Epithelial cell of esophagus (primary cell): ENCODE measurements around the gene CCDC174.
A peak's percentile ranks its signal among the peaks of the same experiment; 100 is the strongest.

ENCODE experiments used
- DNase-seq: peaks from one replicate; pipeline ENCODE4 v3.0.0; 2010; ENCODE audit warnings: low read depth
- H3K4me3 ChIP-seq: 2 replicates; pipeline ENCODE4 v1.5.1; 2011; ENCODE audit warnings: mild to moderate bottlenecking, low read length, control low read depth
- TF ChIP-seq, protein P1 (sequence below): IDR thresholded peaks from 2 replicates; pipeline ENCODE4 v1.5.1; 2011; ENCODE audit warnings: low read depth, mild to moderate bottlenecking, low read length, control low read depth, inconsistent platforms; ENCODE audit not compliant: insufficient read depth; ENCODE audit errors: missing control alignments

Gene CCDC174

GRCh38 chr3:14625443-14625842, 26.1 kb upstream of the CCDC174 start:
- no peak overlapping the region for H3K4me3 ChIP-seq
- DNase-seq = no peak
- TF ChIP-seq, protein P1, sequence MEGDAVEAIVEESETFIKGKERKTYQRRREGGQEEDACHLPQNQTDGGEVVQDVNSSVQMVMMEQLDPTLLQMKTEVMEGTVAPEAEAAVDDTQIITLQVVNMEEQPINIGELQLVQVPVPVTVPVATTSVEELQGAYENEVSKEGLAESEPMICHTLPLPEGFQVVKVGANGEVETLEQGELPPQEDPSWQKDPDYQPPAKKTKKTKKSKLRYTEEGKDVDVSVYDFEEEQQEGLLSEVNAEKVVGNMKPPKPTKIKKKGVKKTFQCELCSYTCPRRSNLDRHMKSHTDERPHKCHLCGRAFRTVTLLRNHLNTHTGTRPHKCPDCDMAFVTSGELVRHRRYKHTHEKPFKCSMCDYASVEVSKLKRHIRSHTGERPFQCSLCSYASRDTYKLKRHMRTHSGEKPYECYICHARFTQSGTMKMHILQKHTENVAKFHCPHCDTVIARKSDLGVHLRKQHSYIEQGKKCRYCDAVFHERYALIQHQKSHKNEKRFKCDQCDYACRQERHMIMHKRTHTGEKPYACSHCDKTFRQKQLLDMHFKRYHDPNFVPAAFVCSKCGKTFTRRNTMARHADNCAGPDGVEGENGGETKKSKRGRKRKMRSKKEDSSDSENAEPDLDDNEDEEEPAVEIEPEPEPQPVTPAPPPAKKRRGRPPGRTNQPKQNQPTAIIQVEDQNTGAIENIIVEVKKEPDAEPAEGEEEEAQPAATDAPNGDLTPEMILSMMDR = no peak

DNA sequence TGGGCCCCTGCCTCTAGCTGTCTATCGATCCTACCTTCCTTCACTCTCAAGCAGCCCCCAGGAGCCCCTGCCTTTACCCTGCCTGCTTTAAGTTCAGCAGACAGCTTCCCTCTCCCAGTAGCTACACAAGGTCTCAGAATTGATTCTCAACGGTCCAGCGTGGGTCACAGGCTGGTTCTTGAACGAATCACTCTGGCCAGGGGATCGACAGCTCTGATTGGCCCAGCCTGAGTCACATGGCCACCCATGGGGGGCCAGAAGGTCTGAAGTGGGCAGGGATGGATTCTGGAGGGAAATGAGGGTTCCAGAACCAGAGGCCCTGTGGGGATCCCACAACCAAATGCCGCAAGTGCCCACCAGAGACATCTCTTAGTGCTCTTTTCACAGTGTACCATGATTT, 23.7 kb upstream of the CCDC174 start:
- DNase-seq = no peak
- TF ChIP-seq, protein P1 = no peak
- no peak overlapping the region for H3K4me3 ChIP-seq

DNA sequence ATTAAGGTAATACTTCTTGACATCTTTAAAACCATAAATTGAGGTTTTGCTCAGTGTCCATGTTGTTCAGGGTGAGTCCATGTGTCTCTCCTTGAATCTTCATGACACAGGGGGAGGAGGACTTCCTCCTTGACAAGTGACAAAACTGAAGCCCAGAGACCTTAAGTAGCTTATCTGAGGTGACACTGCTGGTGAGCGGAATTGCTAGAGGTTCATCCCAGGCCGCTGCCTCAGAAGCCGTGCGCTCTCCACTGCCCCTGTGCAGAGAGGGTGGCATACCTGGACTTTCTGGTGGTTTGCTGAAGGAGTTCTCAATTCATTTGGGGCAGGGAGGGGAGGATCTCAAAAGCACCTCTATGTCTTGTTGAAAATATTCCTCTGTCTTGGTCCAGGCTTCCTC, 23.2 kb upstream of the CCDC174 start:
- no peak overlapping the region for H3K4me3 ChIP-seq
- TF ChIP-seq, protein P1 = no peak

DNA sequence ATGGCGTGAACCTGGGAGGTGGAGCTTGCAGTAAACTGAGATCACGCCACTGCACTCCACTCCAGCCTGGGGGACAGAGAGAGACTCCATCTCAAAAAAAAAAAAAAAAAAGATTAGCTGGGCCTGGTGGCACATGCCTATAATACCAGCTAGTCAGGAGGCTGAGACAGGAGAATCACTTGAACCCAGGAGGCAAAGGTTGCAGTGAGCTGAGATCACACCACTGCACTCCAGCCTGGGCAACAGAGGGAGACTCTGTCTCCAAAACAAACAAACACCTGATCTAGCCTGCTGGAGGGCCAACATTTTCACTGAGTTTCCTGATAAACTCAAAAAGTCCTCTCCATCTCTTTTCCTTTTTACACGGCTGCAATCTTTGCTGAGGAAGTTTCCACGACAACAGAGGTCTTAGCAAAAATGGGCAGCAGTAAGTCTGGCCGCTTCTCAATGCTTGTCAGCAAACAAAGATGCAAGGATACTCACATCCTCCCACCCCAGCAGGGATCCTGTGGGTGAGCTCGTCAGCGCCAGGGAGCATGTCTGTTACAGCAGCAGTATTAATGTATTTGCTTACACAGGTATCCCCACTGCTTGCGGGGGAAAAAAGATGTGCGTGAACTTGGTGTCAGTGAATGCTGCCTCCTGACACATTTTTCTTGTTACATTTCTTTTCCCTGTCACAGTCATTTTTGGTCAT, 21.0 kb upstream of the CCDC174 start:
- H3K4me3 ChIP-seq = no peak overlapping the region
- TF ChIP-seq, protein P1 = no peak
- DNase-seq = no peak

More for the DNA sequence above, 23.2 kb upstream of the CCDC174 start:
- no peak for DNase-seq

DNA sequence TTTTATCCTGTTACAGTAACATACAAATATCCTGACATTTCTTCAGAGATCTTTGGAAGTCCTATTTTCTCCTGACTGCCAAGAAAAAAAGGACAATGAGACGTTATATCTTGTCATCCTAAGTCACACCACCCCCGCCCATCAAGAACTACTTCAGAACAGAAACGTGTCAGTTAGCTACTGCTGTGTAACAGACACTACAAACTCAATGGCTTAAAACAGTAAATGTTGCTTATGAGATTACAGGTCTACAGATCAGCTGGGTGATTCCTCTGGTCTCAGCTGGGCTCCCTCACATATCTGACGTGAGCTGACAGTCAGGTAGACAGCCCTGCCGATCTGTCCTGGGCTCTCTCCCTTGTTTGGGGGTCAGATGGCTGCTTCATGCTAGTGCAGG, 20.5 kb upstream of the CCDC174 start:
- DNase-seq = no peak
- no peak overlapping the region for H3K4me3 ChIP-seq
- TF ChIP-seq, protein P1 = no peak

GRCh38 chr3:14631687-14632441, 19.7 kb upstream of the CCDC174 start:
- no peak overlapping the region for H3K4me3 ChIP-seq
- TF ChIP-seq, protein P1 = no peak
- peak; percentile 66 for DNase-seq

- DNase-seq = no peak
- H3K4me3 ChIP-seq = no peak overlapping the region
- TF ChIP-seq, protein P1 = no peak
These were observed 19.1 kb upstream of the CCDC174 start for GRCh38 chr3:14632442-14632930.
